WI38 (cell line): ENCODE results near the gene MTA3.

Experiments
- H3K4me3 ChIP-seq: 2 replicates; pipeline ENCODE4 v1.5.1; 2011; ENCODE audit warnings: low read depth, mild to moderate bottlenecking, control low read depth, low read length
- CTCF ChIP-seq: IDR thresholded peaks from 2 replicates; pipeline ENCODE4 v1.5.1; 2012; ENCODE audit warnings: low read depth, mild to moderate bottlenecking, control low read depth, low read length

MTA3 gene

DNA sequence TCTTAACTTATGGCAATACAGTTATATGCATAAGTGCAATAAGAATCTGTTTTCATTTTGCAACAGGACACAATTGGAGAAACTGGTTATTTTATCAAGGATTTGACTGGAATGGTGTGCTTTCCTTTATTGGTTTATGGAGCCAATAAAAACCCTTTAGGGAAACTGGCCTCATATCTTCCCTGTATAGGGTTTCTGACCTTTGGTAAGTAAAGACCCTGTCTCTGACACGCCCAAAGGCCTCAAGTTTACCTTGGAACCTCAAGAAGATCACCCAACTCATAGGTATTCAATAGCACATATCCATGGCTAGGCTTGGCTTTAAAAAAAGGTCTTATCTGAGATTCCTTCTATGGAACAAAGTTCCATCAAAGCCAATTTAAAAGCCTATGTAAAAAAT, 212.7 kb downstream of the MTA3 start:
- no peak for TF ChIP-seq CTCF
- H3K4me3 ChIP-seq: no peak overlapping the region

DNA sequence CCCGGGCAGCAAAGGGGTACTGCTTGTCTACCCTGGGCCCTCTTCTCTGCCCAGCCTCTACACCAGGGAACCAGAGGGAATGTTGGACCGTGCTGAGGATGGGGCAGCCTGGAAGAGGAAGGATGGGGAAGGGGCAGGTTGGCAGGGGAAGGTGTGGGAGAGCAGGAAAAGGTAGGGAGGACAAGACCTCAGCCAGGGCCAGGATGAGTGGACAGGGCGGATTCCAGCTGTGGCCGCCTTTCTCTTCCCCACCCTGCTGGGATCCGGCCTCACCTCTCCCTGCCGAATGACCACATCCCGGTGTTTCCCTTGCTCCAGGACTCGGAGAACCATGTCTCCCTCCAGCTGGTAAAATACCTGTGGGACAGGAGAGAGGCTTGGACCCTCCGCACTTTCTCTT, 215.1 kb downstream of the MTA3 start:
- H3K4me3 ChIP-seq: no peak overlapping the region
- no peak for TF ChIP-seq CTCF

DNA sequence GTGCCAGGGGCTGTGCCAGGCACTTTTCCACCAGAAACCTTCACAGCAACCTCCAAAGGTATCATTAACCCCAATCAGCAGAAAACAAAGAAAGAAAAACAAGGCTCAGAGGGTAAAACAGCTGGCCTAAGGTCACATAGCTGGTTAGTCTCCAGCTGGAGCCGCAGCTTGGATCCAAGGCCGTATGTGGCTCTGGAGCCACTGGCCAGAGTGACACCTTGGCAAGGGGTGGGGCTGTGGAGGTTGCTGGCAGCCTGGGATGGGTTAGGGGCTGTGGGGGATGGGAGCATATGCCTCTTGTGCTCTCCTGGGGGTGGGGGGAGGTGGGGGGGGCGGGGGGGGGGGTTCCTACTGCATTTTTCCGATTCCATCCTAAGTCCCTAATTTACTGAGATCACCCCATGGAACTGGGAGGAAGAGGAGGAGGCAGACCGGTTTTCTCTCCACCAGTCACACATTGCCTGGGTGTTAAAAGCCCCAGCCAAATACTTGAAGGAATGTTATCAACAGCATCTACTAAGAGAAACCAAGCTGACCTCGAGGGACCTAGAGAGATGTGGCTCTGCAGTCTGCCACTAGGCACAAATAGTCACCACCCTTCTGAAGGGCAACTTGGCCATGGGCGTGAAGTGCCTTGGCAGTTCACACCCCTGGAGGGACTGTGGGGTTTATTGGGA, 215.9 kb downstream of the MTA3 start:
- TF ChIP-seq CTCF: no peak
- no peak overlapping the region for H3K4me3 ChIP-seq

- H3K4me3 ChIP-seq: no peak overlapping the region
- TF ChIP-seq CTCF: no peak
These were observed 218.3 kb downstream of the MTA3 start for GRCh38 chr2:42786561-42787345.

DNA sequence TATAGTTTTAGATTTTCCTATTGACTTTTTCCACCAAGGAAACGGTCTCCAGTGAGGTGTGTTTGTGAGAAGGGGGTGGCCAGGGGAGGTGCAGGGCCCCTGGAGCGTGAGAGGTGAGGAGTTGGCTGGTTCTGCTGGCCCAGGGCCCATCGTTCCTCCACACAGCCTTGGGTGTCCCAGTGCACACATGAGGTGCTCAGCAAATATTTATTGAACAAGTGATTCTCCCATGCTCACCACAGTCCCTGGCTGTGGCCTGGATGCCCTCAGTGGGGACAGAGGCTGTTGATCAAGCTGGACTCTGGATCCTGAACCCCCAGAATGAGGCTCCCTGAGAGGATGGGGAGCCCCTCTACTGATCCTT, 219.0 kb downstream of the MTA3 start:
- H3K4me3 ChIP-seq: no peak overlapping the region
- no peak for TF ChIP-seq CTCF

- H3K4me3 ChIP-seq: no peak overlapping the region
- TF ChIP-seq CTCF: no peak
These were observed 219.5 kb downstream of the MTA3 start for GRCh38 chr2:42787788-42788477.

GRCh38 chr2:42788478-42788793, 220.0 kb downstream of the MTA3 start:
- H3K4me3 ChIP-seq: no peak overlapping the region
- TF ChIP-seq CTCF: no peak
